NCI-H748 (cell line): Measurements from ENCODE around the gene CBX2.

Source experiments
- DNase-seq: peaks from one replicate; lab custom pipeline; 2025; ENCODE audit not compliant: unreplicated experiment; lab: John Stamatoyannopoulos, UW

Gene CBX2

GRCh38 chr17:79826204-79826680 is 48.3 kb downstream of the CBX2 start:
- no peak for DNase-seq

- DNase-seq = no peak
Observed at GRCh38 chr17:79826841-79827578, 49.1 kb downstream of the CBX2 start.

GRCh38 chr17:79829004-79829403 is 51.1 kb downstream of the CBX2 start:
- no peak for DNase-seq

- DNase-seq = no peak
Observed at GRCh38 chr17:79829457-79829856, 51.5 kb downstream of the CBX2 start.

- no peak for DNase-seq
Observed at GRCh38 chr17:79830303-79830702, 52.4 kb downstream of the CBX2 start.

GRCh38 chr17:79830763-79831264 is 52.9 kb downstream of the CBX2 start:
- DNase-seq = no peak

- no peak for DNase-seq
Observed at GRCh38 chr17:79831265-79832217, 53.6 kb downstream of the CBX2 start.

GRCh38 chr17:79832218-79833109 is 54.5 kb downstream of the CBX2 start:
- DNase-seq = no peak

GRCh38 chr17:79833110-79833450 is 55.1 kb downstream of the CBX2 start:
- no peak for DNase-seq

GRCh38 chr17:79833744-79834564 is 56.0 kb downstream of the CBX2 start:
- no peak for DNase-seq

GRCh38 chr17:79834565-79835469 is 56.9 kb downstream of the CBX2 start:
- DNase-seq = no peak

GRCh38 chr17:79835470-79835899 is 57.5 kb downstream of the CBX2 start:
- no peak for DNase-seq

GRCh38 chr17:79835953-79836509 is 58.1 kb downstream of the CBX2 start:
- DNase-seq = peak; percentile 96

- DNase-seq = peak; percentile 56
Observed at GRCh38 chr17:79836510-79836971, 58.6 kb downstream of the CBX2 start.

GRCh38 chr17:79836972-79837887 is 59.3 kb downstream of the CBX2 start:
- DNase-seq = peak; percentile 64
